ENCODE results near the gene PRKAG3.

GRCh38 chr2:218780046-218780445, 51.6 kb downstream of the PRKAG3 start:
- no peak for TF ChIP-seq CTCF (conservative IDR thresholded peaks at IDR 0.05; ENCODE audit: low read depth in 2 of 2)
- TF ChIP-seq, protein P1, sequence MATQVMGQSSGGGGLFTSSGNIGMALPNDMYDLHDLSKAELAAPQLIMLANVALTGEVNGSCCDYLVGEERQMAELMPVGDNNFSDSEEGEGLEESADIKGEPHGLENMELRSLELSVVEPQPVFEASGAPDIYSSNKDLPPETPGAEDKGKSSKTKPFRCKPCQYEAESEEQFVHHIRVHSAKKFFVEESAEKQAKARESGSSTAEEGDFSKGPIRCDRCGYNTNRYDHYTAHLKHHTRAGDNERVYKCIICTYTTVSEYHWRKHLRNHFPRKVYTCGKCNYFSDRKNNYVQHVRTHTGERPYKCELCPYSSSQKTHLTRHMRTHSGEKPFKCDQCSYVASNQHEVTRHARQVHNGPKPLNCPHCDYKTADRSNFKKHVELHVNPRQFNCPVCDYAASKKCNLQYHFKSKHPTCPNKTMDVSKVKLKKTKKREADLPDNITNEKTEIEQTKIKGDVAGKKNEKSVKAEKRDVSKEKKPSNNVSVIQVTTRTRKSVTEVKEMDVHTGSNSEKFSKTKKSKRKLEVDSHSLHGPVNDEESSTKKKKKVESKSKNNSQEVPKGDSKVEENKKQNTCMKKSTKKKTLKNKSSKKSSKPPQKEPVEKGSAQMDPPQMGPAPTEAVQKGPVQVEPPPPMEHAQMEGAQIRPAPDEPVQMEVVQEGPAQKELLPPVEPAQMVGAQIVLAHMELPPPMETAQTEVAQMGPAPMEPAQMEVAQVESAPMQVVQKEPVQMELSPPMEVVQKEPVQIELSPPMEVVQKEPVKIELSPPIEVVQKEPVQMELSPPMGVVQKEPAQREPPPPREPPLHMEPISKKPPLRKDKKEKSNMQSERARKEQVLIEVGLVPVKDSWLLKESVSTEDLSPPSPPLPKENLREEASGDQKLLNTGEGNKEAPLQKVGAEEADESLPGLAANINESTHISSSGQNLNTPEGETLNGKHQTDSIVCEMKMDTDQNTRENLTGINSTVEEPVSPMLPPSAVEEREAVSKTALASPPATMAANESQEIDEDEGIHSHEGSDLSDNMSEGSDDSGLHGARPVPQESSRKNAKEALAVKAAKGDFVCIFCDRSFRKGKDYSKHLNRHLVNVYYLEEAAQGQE (IDR thresholded peaks at IDR 0.05; ENCODE audit: unreplicated experiment), result no peak
- TF ChIP-seq EZH2 (IDR thresholded peaks at IDR 0.05; ENCODE audit: low read depth, unreplicated experiment), result no peak
- TF ChIP-seq POLR2AphosphoS5 (IDR thresholded peaks at IDR 0.05; ENCODE audit: low read depth), result no peak
- TF ChIP-seq, protein P2, sequence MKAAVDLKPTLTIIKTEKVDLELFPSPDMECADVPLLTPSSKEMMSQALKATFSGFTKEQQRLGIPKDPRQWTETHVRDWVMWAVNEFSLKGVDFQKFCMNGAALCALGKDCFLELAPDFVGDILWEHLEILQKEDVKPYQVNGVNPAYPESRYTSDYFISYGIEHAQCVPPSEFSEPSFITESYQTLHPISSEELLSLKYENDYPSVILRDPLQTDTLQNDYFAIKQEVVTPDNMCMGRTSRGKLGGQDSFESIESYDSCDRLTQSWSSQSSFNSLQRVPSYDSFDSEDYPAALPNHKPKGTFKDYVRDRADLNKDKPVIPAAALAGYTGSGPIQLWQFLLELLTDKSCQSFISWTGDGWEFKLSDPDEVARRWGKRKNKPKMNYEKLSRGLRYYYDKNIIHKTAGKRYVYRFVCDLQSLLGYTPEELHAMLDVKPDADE (IDR thresholded peaks at IDR 0.05), result no peak
- TF ChIP-seq CREB1 (CRISPR knock-in tag; IDR thresholded peaks at IDR 0.05; ENCODE audit: low read depth), result no peak
- TF ChIP-seq ZNF114 (CRISPR knock-in tag; IDR thresholded peaks at IDR 0.05), result no peak
- TF ChIP-seq STAT1 (IDR thresholded peaks at IDR 0.05; ENCODE audit: unreplicated experiment), result no peak
- no peak for TF ChIP-seq EZH2phosphoT487 (IDR thresholded peaks at IDR 0.05; ENCODE audit: unreplicated experiment)
- TF ChIP-seq JUNB (IDR thresholded peaks at IDR 0.05; ENCODE audit: unreplicated experiment), result no peak
- no peak for TF ChIP-seq ZNF331 (CRISPR knock-in tag; IDR thresholded peaks at IDR 0.05; ENCODE audit: low read depth)
